Fibroblast of lung (primary cell): ENCODE data around the gene PCLO. TPM values are rescaled to one million over a fixed set of nuclear protein-coding genes. Genes with fewer than 3 reads are reported as not detected.

Experiments used
- DNase-seq, 2 donors: peaks; one replicate each; pipeline versions ENCODE4 v3.0.0 to v3.0.0-alpha.2; 2010; ENCODE audit warnings: low read depth in 2 of 2
- H2AFZ ChIP-seq: 2 replicates; pipeline ENCODE4 v1.5.1; 2012; ENCODE audit warnings: low read length, control low read depth, inconsistent platforms
- H3K27ac ChIP-seq: 2 replicates; pipeline ENCODE4 v1.5.1; 2011; ENCODE audit warnings: low read length, control low read depth; ENCODE audit not compliant: insufficient read depth
- H3K27me3 ChIP-seq: 2 replicates; pipeline ENCODE4 v1.5.1; 2011; ENCODE audit warnings: mild to moderate bottlenecking, low read length; ENCODE audit not compliant: control insufficient read depth, insufficient read depth
- H3K36me3 ChIP-seq: 2 replicates; pipeline ENCODE4 v1.5.1; 2011; ENCODE audit warnings: low read length; ENCODE audit not compliant: control insufficient read depth, insufficient read depth
- H3K4me1 ChIP-seq: 2 replicates; pipeline ENCODE4 v1.5.1; 2011; ENCODE audit warnings: low read length; ENCODE audit not compliant: control insufficient read depth, insufficient read depth; ENCODE audit errors: extremely low read depth
- H3K4me2 ChIP-seq: 2 replicates; pipeline ENCODE4 v1.5.1; 2011; ENCODE audit warnings: low read length, control low read depth; ENCODE audit not compliant: insufficient read depth; ENCODE audit errors: extremely low read depth
- H3K4me3 ChIP-seq, 4 experiments: fragments of 200-600 bp in 1 of 4; sonication (generic) in 1 of 4; replicated peaks in 1 of 4; 2 replicates each; pipeline ENCODE4 v1.5.1; 2011 to 2016; ENCODE audit warnings: low read length in 4 of 4, low read depth in 3 of 4, mild to moderate bottlenecking in 3 of 4, control low read depth in 2 of 4, inconsistent platforms in 1 of 4, mixed read lengths in 1 of 4; ENCODE audit not compliant: insufficient read depth in 1 of 4; ENCODE audit errors: control extremely low read depth in 1 of 4
- H3K79me2 ChIP-seq: 2 replicates; pipeline ENCODE4 v1.5.1; 2012; ENCODE audit warnings: mild to moderate bottlenecking, low read length, inconsistent platforms; ENCODE audit not compliant: control insufficient read depth, insufficient read depth
- H3K9ac ChIP-seq: 2 replicates; pipeline ENCODE4 v1.5.1; 2011; ENCODE audit warnings: mild to moderate bottlenecking, low read length, control low read depth; ENCODE audit not compliant: insufficient read depth
- H3K9me3 ChIP-seq: 2 replicates; pipeline ENCODE4 v1.5.1; 2012; ENCODE audit warnings: low read depth, low read length; ENCODE audit not compliant: control insufficient read depth, insufficient read depth
- H4K20me1 ChIP-seq: 2 replicates; pipeline ENCODE4 v1.5.1; 2011; ENCODE audit warnings: low read length; ENCODE audit not compliant: control insufficient read depth, insufficient read depth; ENCODE audit errors: extremely low read depth
- CTCF ChIP-seq, 2 donors: IDR thresholded peaks in 1 of 2; conservative IDR thresholded peaks in 1 of 2; 1 replicate in 1 of 2; 2 replicates in 1 of 2; pipeline ENCODE4 v1.5.1; 2011 to 2012; ENCODE audit warnings: low read length in 2 of 2, control low read depth in 1 of 2, inconsistent platforms in 1 of 2, low read depth in 1 of 2, mild to moderate bottlenecking in 1 of 2
- EZH2 ChIP-seq: IDR thresholded peaks from 2 replicates; pipeline ENCODE4 v1.5.1; 2012; ENCODE audit warnings: low read length, control low read depth, mild to moderate bottlenecking; ENCODE audit errors: missing control alignments
- polyA plus RNA-seq, 2 donors: library from polyadenylated mRNA; depleted of rRNA in 1 of 2; stranded (reverse) in 1 of 2; unstranded in 1 of 2; fragments of >200 nt; gene quantifications; 2 replicates each; pipeline ENCODE4 v1.2.1, GENCODE V29; 2011 to 2012; ENCODE audit warnings: missing spikeins in 1 of 2
- total RNA-seq: library from RNA; depleted of rRNA; stranded (reverse); fragments of >200 nt; gene quantifications from 2 replicates; pipeline ENCODE4 v1.2.1, GENCODE V29; 2014

PCLO gene
- total and polyA plus RNA-seq, 2 donors (not counting 1 experiment from before 2014, with no cell fraction given), result 0.03 to 0.17 TPM

- H3K27me3 ChIP-seq, result no peaks in the 10 kb centered on the region
- H3K9me3 ChIP-seq, result no peaks in the 10 kb centered on the region
- TF ChIP-seq EZH2, result no peak
- TF ChIP-seq CTCF (conservative IDR thresholded peaks at IDR 0.05 in 1 of 2, IDR thresholded peaks at IDR 0.05 in 1 of 2; ENCODE audit: low read depth in 1 of 2, low read length in 2 of 2), result no peak
- no peak overlapping the region for H2AFZ ChIP-seq
- no peaks in the 10 kb centered on the region for H3K4me1 ChIP-seq
- no peak overlapping the region for H3K4me3 ChIP-seq
- H3K4me2 ChIP-seq, result no peak overlapping the region
- H4K20me1 ChIP-seq, result no peaks in the 10 kb centered on the region
- no peaks in the 10 kb centered on the region for H3K79me2 ChIP-seq
- no peak for DNase-seq
- H3K36me3 ChIP-seq, result no peaks in the 10 kb centered on the region
- no peak overlapping the region for H3K9ac ChIP-seq
- no peak overlapping the region for H3K27ac ChIP-seq
These were observed 198.4 kb downstream of the PCLO start for GRCh38 chr7:82964150-82964882.

- Histone ChIP-seq H3K4me3 (no peak overlapping the region), H3K79me2 (no peaks in the 10 kb centered on the region), H3K9me3 (no peaks in the 10 kb centered on the region), H4K20me1 (no peaks in the 10 kb centered on the region), H3K4me2 (no peak overlapping the region), H2AFZ (no peak overlapping the region), H3K4me1 (no peaks in the 10 kb centered on the region), H3K9ac (no peak overlapping the region), H3K27me3 (no peaks in the 10 kb centered on the region), H3K36me3 (no peaks in the 10 kb centered on the region), H3K27ac (no peak overlapping the region)
- DNase-seq, result no peak
- no peak for TF ChIP-seq CTCF (conservative IDR thresholded peaks at IDR 0.05 in 1 of 2, IDR thresholded peaks at IDR 0.05 in 1 of 2; ENCODE audit: low read depth in 1 of 2, low read length in 2 of 2)
- no peak for TF ChIP-seq EZH2
These were observed 201.4 kb downstream of the PCLO start for GRCh38 chr7:82961240-82961639.

- H3K27me3 ChIP-seq, result no peaks in the 10 kb centered on the region
- no peaks in the 10 kb centered on the region for H3K4me1 ChIP-seq
- H2AFZ ChIP-seq, result no peak overlapping the region
- H3K9me3 ChIP-seq, result no peaks in the 10 kb centered on the region
- no peak overlapping the region for H3K9ac ChIP-seq
- H4K20me1 ChIP-seq, result no peaks in the 10 kb centered on the region
- no peaks in the 10 kb centered on the region for H3K36me3 ChIP-seq
- H3K4me2 ChIP-seq, result no peak overlapping the region
- no peak overlapping the region for H3K4me3 ChIP-seq
- H3K27ac ChIP-seq, result no peak overlapping the region
- TF ChIP-seq EZH2 (no peak), CTCF (conservative IDR thresholded peaks at IDR 0.05 in 1 of 2, IDR thresholded peaks at IDR 0.05 in 1 of 2; ENCODE audit: low read depth in 1 of 2, low read length in 2 of 2) (no peak)
- no peaks in the 10 kb centered on the region for H3K79me2 ChIP-seq
- no peak for DNase-seq
These were observed 203.2 kb downstream of the PCLO start for GRCh38 chr7:82959528-82959927.
